Vagina (tissue), 2 donors: ENCODE measurements around the gene SS18. TPM values are rescaled to one million over a fixed set of nuclear protein-coding genes. Genes with fewer than 3 reads are reported as not detected.

Experiments used
- DNase-seq, 2 donors: peaks; one replicate each; pipeline ENCODE4 v3.0.0-alpha.2; 2017; ENCODE audit errors: extremely low spot score in 2 of 2
- H3K27ac ChIP-seq: fragments of 200-600 bp; sonication (generic); one replicate; pipeline ENCODE4 v1.5.1; 2019
- H3K27me3 ChIP-seq: fragments of 200-600 bp; sonication (generic); one replicate; pipeline ENCODE4 v1.5.1; 2019
- H3K36me3 ChIP-seq, 2 donors: fragments of 200-600 bp; sonication (generic); one replicate each; pipeline ENCODE4 v1.5.1; 2017 to 2019
- H3K4me1 ChIP-seq: fragments of 200-600 bp; sonication (generic); one replicate; pipeline ENCODE4 v1.5.1; 2019
- H3K4me3 ChIP-seq, 2 donors: fragments of 200-600 bp; sonication (generic); 1 replicate in 1 of 2; 2 replicates in 1 of 2; pipeline ENCODE4 v1.5.1; 2016 to 2019
- H3K9me3 ChIP-seq: fragments of 200-600 bp; sonication (generic); one replicate; pipeline ENCODE4 v1.5.1; 2019
- POLR2A ChIP-seq, 2 donors: fragments of 450-650 bp; IDR thresholded peaks; one replicate each; pipeline ENCODE4 v1.6.1; 2017; ENCODE audit warnings: antibody characterized with exemption in 2 of 2, mild to moderate bottlenecking in 2 of 2, moderate library complexity in 2 of 2
- POLR2AphosphoS5 ChIP-seq, 2 donors: sonication (generic); formaldehyde crosslinking; IDR thresholded peaks; one replicate each; pipeline ENCODE4 v1.9.0; 2017; ENCODE audit warnings: antibody characterized with exemption in 2 of 2, mild to moderate bottlenecking in 2 of 2, low read depth in 1 of 2; ENCODE audit not compliant: insufficient read depth in 1 of 2
- intact Hi-C: fragments of 100-400 bp; cut with DNase I; formaldehyde crosslinking; loops from one replicate; pipeline ENCODE4 v1.15.1; 2023
- total RNA-seq: library from RNA; depleted of rRNA; stranded (reverse); fragments of >200 nt; gene quantifications from one replicate; pipeline ENCODE4 v1.2.3, GENCODE V29; 2016
- TF ChIP-seq, protein P1 (sequence below), 3 experiments: fragments of 450-650 bp in 2 of 3; fragments of 200-600 bp in 1 of 3; sonication (generic) in 1 of 3; IDR thresholded peaks; one replicate each; pipeline ENCODE4 v1.5.1; 2017 to 2019; ENCODE audit warnings: antibody characterized with exemption in 3 of 3, mild to moderate bottlenecking in 2 of 3, moderate library complexity in 2 of 3

SS18 gene
- total RNA-seq, 1 donor from 2014 or later: 378 TPM

DNA sequence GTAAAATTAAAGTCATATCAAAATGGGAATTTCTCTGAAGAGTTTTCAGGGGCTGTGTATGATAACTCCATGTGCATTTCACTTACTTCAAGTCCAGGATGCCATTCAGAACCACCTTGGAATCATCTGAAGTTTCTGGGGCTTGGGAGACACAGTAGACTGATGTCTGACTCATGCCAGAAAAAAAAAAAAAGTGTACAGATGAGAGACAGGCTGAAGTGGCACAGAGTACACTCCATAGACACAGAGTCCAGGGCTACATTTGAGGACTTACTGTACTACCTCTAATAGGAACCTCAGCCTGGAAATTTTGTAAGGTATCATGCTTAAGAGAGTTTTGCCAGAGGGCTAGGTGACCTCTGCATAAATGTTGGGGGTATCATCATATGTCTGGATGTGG is 92.0 kb downstream of the SS18 start:
- Histone ChIP-seq H3K4me1 (no peaks in the 10 kb centered on the region), H3K27ac (no peak overlapping the region), H3K9me3 (no peaks in the 10 kb centered on the region), H3K4me3 (no peak overlapping the region), H3K36me3 (no peaks in the 10 kb centered on the region), H3K27me3 (no peaks in the 10 kb centered on the region)
- intact Hi-C loops: no loop called here
- no peak for DNase-seq
- TF ChIP-seq POLR2AphosphoS5 (IDR thresholded peaks at IDR 0.05; ENCODE audit: insufficient read depth in 1 of 2, low read depth in 1 of 2): no peak
- TF ChIP-seq, protein P1, sequence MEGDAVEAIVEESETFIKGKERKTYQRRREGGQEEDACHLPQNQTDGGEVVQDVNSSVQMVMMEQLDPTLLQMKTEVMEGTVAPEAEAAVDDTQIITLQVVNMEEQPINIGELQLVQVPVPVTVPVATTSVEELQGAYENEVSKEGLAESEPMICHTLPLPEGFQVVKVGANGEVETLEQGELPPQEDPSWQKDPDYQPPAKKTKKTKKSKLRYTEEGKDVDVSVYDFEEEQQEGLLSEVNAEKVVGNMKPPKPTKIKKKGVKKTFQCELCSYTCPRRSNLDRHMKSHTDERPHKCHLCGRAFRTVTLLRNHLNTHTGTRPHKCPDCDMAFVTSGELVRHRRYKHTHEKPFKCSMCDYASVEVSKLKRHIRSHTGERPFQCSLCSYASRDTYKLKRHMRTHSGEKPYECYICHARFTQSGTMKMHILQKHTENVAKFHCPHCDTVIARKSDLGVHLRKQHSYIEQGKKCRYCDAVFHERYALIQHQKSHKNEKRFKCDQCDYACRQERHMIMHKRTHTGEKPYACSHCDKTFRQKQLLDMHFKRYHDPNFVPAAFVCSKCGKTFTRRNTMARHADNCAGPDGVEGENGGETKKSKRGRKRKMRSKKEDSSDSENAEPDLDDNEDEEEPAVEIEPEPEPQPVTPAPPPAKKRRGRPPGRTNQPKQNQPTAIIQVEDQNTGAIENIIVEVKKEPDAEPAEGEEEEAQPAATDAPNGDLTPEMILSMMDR (IDR thresholded peaks at IDR 0.05): no peak

DNA sequence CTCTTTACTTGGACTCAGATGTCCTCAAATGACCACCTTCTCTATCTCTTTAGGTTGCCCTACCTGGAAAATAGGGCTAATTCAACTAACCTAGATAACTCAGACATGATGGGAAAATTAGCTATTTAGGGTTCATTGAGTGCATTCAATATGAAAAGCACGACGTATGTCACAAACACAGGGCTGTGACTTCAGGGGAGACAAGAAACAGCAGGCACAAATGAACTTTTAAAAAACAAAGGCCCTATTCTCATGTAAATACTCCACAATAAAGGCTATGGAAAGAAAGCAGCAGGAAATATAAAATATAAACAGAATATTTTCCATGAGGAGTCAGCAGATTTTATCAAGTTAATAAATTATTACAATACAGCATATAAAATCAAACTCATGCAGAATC is 97.8 kb downstream of the SS18 start:
- no peaks in the 10 kb centered on the region for H3K36me3 ChIP-seq
- TF ChIP-seq POLR2A (IDR thresholded peaks at IDR 0.05) (no peak), POLR2AphosphoS5 (IDR thresholded peaks at IDR 0.05; ENCODE audit: insufficient read depth in 1 of 2, low read depth in 1 of 2) (no peak)
- TF ChIP-seq, protein P1 (IDR thresholded peaks at IDR 0.05): no peak
- no peaks in the 10 kb centered on the region for H3K27me3 ChIP-seq
- intact Hi-C loops: no loop called here
- no peaks in the 10 kb centered on the region for H3K4me1 ChIP-seq
- no peak for DNase-seq
- H3K27ac ChIP-seq: no peak overlapping the region
- no peak overlapping the region for H3K4me3 ChIP-seq
- H3K9me3 ChIP-seq: no peaks in the 10 kb centered on the region

DNA sequence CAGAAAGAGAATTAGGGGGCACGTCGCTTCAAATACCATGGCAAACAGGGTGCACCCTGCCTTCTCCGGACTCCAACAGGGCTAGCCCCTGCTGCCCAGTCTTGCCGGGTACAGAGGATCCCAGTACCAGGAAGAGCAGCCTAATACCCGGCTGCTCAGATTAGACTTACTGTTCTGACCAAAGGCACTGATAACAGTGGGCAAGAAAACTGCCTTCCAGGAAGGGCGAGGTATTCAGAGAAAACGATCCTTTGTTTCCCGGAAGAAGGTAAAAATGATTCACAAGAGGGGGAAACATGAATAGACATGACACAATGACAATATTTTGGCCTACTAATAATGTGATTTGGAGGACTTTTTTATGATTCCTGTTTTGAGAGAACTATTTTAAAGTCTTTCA is 99.9 kb downstream of the SS18 start:
- no peak overlapping the region for H3K4me3 ChIP-seq
- H3K4me1 ChIP-seq: no peaks in the 10 kb centered on the region
- no peaks in the 10 kb centered on the region for H3K36me3 ChIP-seq
- no peaks in the 10 kb centered on the region for H3K9me3 ChIP-seq
- intact Hi-C loops: no loop called here
- H3K27ac ChIP-seq: no peak overlapping the region
- TF ChIP-seq POLR2AphosphoS5 (IDR thresholded peaks at IDR 0.05; ENCODE audit: insufficient read depth in 1 of 2, low read depth in 1 of 2) (no peak), POLR2A (IDR thresholded peaks at IDR 0.05) (no peak)
- TF ChIP-seq, protein P1 (IDR thresholded peaks at IDR 0.05): no peak
- no peak for DNase-seq
- H3K27me3 ChIP-seq: no peaks in the 10 kb centered on the region

DNA sequence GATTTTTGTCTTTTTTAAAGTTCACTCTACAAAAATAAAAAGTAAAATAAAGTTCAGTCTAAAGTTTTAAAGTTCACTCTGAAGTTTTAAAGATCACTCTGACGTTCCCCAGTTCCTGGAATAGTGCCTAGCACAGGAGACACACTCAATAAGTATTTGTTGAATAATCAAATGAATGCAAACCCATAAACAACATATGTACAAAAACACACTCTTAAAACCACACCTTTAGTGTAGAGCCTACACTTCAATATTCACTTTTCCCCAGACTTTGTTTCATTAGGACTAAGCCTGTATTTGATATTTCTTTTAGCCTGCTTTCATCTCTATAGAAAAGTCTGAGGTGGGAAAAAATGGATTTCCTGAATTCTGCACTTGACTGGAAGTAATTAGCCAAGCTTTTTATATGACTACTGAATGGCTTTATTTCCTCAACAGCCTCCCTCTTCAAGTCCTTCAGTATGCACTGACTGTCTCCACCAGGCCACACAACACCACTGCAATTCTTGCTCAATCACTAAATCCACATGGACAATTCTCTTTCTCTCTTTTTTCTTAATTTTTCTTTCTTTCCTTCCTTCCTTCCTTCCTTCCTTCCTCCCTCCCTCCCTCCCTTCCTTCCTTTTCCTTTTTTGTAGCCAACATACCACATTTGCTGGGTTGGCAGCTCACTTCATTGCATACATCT is 104.6 kb downstream of the SS18 start:
- TF ChIP-seq, protein P1 (IDR thresholded peaks at IDR 0.05): no peak
- TF ChIP-seq POLR2AphosphoS5 (IDR thresholded peaks at IDR 0.05; ENCODE audit: insufficient read depth in 1 of 2, low read depth in 1 of 2) (no peak), POLR2A (IDR thresholded peaks at IDR 0.05) (no peak)
- no peaks in the 10 kb centered on the region for H3K36me3 ChIP-seq
- H3K27me3 ChIP-seq: no peaks in the 10 kb centered on the region
- H3K27ac ChIP-seq: no peak overlapping the region
- H3K4me1 ChIP-seq: no peaks in the 10 kb centered on the region
- intact Hi-C loops: no loop called here
- H3K4me3 ChIP-seq: no peak overlapping the region
- H3K9me3 ChIP-seq: no peaks in the 10 kb centered on the region
- no peak for DNase-seq

DNA sequence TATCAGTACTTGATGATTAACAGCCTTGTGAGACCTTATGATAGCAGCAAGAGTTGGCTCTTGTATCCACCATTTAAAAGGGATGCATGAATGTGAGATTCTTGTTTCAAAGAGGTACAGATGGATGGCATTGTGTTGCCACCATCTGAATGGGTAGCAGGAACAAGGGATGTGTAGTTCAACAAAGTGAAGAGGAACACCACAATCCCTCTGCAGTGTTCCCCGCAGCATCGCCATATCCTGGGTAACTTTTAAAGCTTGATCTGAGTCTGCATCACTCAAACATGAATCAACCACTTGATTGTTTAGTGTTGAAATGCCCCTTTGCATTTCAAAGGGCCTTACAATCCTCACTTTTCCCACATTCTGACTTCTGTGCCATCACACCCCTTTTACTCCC is 106.7 kb downstream of the SS18 start:
- Histone ChIP-seq H3K4me3 (no peak overlapping the region), H3K4me1 (no peaks in the 10 kb centered on the region), H3K9me3 (no peaks in the 10 kb centered on the region), H3K27ac (no peak overlapping the region), H3K27me3 (no peaks in the 10 kb centered on the region), H3K36me3 (no peaks in the 10 kb centered on the region)
- intact Hi-C loops: no loop called here
- TF ChIP-seq POLR2AphosphoS5 (IDR thresholded peaks at IDR 0.05; ENCODE audit: insufficient read depth in 1 of 2, low read depth in 1 of 2) (no peak), POLR2A (IDR thresholded peaks at IDR 0.05) (no peak)
- TF ChIP-seq, protein P1 (IDR thresholded peaks at IDR 0.05): no peak
- no peak for DNase-seq
